GM12873 (cell line): ENCODE data around the gene IL6R.
A peak's percentile ranks its signal among the peaks of the same experiment; 100 is the strongest.

Experiments used
- CTCF ChIP-seq: IDR thresholded peaks from 2 replicates; pipeline ENCODE4 v1.5.1; 2012; ENCODE audit warnings: low read depth, mild to moderate bottlenecking, moderate library complexity, low read length, control low read depth; ENCODE audit not compliant: insufficient read depth; ENCODE audit errors: missing control alignments

IL6R gene

DNA sequence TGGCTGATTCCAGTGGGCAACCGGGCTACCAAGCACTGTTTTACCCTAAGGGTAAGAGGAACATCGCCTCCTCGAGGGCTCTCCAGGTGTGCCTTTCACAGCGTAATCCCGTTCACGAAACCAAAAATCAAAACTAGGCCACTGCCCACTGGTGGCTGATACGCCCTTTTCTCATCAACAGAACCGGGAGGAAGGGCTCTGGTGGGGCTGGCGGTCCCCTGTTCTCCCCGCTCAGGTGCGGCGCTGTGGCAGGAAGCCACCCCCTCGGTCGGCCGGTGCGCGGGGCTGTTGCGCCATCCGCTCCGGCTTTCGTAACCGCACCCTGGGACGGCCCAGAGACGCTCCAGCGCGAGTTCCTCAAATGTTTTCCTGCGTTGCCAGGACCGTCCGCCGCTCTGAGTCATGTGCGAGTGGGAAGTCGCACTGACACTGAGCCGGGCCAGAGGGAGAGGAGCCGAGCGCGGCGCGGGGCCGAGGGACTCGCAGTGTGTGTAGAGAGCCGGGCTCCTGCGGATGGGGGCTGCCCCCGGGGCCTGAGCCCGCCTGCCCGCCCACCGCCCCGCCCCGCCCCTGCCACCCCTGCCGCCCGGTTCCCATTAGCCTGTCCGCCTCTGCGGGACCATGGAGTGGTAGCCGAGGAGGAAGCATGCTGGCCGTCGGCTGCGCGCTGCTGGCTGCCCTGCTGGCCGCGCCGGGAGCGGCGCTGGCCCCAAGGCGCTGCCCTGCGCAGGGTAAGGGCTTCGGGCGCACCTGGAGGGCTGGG lies at the start of gene IL6R:
IL6R (plus strand) TSS at position 360 of the 763 bp plus-strand sequence; CDS start at position 647, 287 bp downstream.
- TF ChIP-seq CTCF: peak; percentile 52

DNA sequence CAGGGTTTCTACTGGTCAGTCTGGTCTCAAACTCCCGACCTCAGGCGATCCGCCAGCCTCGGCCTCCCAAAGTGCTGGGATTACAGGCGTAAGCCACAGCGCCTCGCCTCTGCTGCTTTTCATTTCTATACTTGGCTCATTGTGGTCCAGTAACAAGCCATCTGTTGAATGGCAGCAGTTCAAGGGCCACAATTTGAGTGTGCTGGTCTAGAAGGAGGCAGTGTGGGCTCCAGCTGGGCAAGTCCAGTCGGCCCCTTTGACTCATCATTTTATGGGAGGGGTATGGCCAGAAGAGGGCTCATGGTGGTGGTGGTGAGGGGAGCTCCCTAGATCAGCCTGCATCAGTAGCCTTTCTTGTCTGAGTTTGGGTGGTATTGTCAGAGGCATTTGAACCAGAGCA lies 46.6 kb upstream of the IL6R start:
- no peak for TF ChIP-seq CTCF

GRCh38 chr1:154360288-154360687 lies 44.9 kb upstream of the IL6R start:
- no peak for TF ChIP-seq CTCF

- no peak for TF ChIP-seq CTCF
These were observed 43.8 kb upstream of the IL6R start for GRCh38 chr1:154361357-154361756.

- no peak for TF ChIP-seq CTCF
These were observed 33.7 kb upstream of the IL6R start for GRCh38 chr1:154371436-154371835.

DNA sequence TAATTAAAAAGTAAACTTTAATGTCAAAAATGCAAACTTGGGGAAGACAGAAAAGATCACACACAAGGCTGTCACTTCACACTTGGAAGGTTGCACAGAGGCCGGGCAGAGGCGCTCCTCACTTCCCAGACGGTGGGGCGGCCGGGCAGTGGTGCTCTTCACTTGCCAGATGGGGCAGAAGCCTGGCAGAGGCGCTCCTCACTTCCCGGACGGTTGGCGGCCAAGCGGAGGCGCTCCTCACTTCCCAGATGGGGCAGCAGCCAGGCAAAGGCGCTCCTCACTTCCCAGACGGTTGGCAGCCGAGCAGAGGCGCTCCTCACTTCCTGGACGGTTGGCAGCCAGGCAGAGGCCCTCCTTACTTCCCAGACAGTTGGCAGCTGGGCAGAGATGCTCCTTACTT lies 25.8 kb upstream of the IL6R start:
- no peak for TF ChIP-seq CTCF

DNA sequence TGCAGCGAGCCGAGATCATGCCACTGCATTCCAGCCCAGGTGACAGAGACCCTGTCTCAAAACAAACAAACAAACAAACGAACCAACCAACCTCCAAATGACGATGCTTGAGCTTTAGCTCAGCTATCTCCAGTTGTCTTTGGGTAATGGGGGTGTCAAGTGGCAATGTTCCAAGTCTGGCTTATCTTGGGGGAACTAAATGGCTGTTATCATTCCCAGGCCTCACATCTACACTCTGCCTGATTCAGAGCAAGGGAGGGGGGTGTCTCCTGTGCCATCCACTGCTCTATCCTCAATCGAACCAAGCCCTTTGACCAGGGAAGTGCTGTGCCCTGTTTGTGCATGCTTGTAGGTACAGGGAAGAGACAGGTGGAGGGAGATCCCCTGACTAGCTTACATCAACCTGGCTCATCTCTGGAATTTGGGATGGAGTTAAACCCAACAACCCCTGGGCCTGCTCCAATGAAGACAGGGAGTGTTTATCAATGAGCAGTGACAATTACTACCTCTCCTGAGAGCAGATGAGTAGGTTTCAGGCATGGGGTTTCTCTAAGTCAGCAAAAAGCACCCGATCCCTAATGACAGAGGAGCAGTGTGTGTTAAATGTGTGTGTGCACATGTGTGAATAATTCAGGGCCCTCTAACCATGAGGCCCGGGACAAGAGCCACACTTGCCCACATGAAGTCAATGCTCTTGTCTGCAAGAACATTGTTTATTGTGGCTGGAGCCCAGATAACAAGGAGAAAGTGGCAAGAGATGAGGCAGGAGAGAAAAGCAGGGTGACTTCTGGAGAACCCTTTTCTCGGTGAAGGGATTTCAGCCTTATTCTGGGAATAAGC lies 20.3 kb upstream of the IL6R start:
- no peak for TF ChIP-seq CTCF
